C4-2B (cell line): Measurements from ENCODE around the gene CENPP.

Experiments
- H3K27ac ChIP-seq: fragments of 450-650 bp; 2 replicates; pipeline ENCODE4 v1.5.1; 2017
- ZFX ChIP-seq: fragments of 450-650 bp; IDR thresholded peaks from 2 replicates; pipeline ENCODE4 v1.6.1; 2017
- TF ChIP-seq, protein P1 (sequence below): fragments of 450-650 bp; conservative IDR thresholded peaks from 2 replicates; pipeline ENCODE4 v1.5.1; 2017; ENCODE audit warnings: mild to moderate bottlenecking

Gene CENPP

DNA sequence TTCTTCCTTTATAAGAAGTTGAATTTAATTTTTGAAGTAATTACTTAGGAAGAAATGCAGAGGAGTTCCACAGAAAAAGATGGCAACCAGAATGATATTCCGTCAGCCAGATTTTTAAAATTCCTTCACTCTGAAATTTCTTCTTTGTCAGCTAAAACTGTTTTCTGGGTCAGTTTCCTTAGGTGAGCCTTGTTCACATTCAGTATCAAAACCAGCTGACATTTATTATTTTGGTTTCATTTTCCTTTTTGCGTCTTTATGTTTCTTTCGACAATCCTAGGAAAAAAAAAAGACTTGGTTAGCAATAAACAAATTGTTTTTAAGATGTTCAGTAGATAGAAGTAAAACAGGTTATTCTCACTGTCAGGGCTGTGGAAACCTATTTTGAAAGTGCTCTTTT lies 28.1 kb upstream of the CENPP start:
- no peak overlapping the region for H3K27ac ChIP-seq
- TF ChIP-seq ZFX, result no peak
- TF ChIP-seq, protein P1, sequence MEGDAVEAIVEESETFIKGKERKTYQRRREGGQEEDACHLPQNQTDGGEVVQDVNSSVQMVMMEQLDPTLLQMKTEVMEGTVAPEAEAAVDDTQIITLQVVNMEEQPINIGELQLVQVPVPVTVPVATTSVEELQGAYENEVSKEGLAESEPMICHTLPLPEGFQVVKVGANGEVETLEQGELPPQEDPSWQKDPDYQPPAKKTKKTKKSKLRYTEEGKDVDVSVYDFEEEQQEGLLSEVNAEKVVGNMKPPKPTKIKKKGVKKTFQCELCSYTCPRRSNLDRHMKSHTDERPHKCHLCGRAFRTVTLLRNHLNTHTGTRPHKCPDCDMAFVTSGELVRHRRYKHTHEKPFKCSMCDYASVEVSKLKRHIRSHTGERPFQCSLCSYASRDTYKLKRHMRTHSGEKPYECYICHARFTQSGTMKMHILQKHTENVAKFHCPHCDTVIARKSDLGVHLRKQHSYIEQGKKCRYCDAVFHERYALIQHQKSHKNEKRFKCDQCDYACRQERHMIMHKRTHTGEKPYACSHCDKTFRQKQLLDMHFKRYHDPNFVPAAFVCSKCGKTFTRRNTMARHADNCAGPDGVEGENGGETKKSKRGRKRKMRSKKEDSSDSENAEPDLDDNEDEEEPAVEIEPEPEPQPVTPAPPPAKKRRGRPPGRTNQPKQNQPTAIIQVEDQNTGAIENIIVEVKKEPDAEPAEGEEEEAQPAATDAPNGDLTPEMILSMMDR, result no peak

DNA sequence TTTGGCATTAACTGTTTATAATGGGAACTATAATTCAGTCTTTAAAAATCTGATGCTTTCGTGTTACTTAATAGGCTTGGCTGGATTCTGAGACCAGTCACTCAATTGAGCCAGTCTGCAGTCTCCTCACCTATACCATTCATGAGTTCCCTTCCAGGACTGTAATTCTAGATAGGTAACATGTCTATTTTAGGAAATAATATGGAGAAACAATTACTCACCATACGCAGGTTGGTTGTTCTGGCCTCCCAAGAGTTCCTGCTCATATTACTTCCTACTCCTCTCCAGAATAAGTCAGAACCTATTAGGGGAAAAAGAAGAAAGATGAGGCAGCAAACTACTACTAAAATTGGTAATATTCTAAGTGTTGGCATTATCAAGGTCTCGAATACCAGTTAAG lies 27.7 kb upstream of the CENPP start:
- TF ChIP-seq ZFX, result no peak
- TF ChIP-seq, protein P1, result no peak
- H3K27ac ChIP-seq, result no peak overlapping the region

DNA sequence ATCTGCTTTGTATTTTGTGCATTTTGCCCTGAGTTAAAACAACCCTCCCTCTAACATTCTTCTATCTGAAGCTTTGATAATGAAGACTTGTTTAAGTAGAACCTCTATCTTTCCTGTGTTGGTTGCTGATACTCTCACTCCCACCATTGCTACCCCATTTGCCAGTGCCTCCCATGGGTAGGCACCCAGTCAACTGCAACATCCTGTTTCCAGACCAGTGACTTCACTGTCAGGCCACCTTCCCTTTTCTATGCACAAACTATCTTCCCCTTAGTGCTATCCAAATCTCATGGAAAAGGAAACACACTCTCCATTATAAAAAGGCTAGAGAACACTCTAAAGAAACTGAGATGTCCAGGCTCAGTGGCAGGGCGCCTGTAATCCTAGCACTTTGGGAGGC lies 26.6 kb upstream of the CENPP start:
- H3K27ac ChIP-seq, result no peak overlapping the region; the same call in 1 of the 2 replicates

DNA sequence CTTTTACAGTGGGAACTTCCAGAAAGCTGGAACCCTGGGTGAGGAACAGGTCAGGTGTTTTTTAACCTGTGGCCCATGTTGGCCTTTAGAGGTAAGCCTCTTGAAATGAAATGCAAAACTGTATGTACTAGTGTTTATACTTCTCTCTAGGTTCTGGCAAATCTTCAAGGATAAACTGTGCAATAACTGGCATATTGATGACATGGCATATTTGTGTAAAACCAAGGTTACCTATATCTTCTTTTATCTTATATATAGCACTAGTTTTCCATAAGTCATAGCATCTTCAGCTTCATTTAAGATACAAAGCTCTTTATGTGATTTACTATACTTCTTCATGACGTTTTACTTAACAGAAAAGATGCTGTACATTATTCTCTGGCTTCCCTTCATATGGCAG lies 24.8 kb upstream of the CENPP start:
- TF ChIP-seq, protein P1, result no peak
- no peak for TF ChIP-seq ZFX
- H3K27ac ChIP-seq, result no peak overlapping the region

More for the DNA sequence above, 26.6 kb upstream of the CENPP start:
- TF ChIP-seq, protein P1, result no peak
- no peak for TF ChIP-seq ZFX

DNA sequence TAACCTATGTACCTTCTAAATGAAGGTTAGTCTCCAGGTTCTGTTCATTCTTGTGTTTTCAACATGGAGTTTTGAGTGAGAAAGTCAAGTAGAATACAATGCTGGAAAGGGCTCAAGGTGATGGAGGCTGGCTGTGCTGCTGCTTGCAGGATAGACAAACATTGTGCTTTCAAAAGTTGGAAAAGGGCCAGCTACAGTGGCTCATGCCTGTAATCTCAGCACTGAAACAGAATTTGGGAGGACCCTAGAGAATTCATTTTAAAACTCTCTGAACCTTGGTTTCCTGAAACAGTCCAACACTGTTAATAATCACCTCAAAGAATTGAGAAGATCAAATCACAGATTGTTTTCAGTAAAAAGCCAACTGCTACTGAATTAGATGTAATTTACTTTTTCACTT lies 16.9 kb upstream of the CENPP start:
- TF ChIP-seq, protein P1, result no peak
- TF ChIP-seq ZFX, result no peak
- H3K27ac ChIP-seq, result no peak overlapping the region

DNA sequence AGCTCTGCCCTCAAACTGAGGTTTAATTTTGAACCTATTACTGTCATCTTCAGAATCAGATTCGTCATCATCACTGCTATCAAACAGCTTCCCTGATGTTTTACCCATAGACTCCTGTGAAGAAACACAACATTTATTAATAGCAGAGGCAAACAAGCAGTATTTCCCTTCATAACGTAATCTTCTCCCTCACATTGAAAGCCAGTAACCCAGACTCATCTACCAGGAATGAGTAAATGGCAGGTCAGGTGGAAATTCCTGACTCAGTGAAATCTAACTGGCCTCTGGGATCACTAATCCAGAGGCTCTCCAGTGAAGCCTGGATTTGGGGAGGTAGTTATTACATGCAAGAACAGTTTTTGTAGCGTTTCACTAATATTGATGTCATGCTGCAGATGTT lies 15.2 kb upstream of the CENPP start:
- no peak overlapping the region for H3K27ac ChIP-seq
- TF ChIP-seq ZFX, result no peak
- TF ChIP-seq, protein P1, result no peak

DNA sequence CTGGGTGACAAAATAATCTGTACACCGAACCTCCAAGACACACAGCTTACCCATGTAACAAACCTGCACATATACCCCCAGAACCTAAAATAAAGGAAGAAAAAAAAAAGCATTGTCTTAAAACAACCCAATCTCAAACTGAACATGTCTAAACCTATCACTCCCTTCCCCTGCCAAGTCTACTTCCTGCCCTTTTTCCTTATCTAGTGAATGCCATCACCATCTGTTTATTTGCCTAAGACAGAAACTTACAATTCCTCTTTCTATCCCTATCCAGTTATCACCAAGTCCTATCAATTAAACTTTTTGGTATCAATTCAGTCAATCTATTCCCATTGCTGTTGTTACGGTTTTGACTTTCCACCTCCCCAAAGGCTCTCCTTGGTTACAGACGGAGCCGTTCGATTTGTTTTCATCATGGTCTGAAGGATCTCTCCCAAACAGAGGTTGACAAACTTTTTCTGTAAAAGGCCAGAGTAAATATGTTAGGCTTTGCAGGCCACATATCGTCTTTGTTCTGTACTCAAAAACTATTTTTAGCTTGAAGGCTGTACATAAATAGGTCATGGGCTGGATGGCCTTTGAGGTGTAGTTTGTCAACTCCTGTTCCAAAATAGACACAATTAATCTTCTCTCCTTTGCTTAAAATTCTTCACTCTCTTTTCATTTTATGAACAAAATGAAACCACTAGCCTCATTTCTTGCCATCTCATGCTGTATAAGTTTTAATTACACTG lies 12.7 kb upstream of the CENPP start:
- no peak overlapping the region for H3K27ac ChIP-seq
- TF ChIP-seq ZFX, result no peak
- TF ChIP-seq, protein P1, result no peak
